ENCODE measurements around the gene OPCML.

- TF ChIP-seq, protein P1, sequence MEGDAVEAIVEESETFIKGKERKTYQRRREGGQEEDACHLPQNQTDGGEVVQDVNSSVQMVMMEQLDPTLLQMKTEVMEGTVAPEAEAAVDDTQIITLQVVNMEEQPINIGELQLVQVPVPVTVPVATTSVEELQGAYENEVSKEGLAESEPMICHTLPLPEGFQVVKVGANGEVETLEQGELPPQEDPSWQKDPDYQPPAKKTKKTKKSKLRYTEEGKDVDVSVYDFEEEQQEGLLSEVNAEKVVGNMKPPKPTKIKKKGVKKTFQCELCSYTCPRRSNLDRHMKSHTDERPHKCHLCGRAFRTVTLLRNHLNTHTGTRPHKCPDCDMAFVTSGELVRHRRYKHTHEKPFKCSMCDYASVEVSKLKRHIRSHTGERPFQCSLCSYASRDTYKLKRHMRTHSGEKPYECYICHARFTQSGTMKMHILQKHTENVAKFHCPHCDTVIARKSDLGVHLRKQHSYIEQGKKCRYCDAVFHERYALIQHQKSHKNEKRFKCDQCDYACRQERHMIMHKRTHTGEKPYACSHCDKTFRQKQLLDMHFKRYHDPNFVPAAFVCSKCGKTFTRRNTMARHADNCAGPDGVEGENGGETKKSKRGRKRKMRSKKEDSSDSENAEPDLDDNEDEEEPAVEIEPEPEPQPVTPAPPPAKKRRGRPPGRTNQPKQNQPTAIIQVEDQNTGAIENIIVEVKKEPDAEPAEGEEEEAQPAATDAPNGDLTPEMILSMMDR (IDR thresholded peaks at IDR 0.05) = no peak
- no peak for TF ChIP-seq POLR2AphosphoS5 (IDR thresholded peaks at IDR 0.05)
Measured at GRCh38 chr11:132913295-132913694, 619.0 kb downstream of the OPCML start.

Data from esophagus muscularis mucosa (tissue), 3 donors.